Astrocyte (in vitro differentiated cells and primary cell): ENCODE data around the gene MET. TPM values are rescaled to one million over a fixed set of nuclear protein-coding genes. Genes with fewer than 3 reads are reported as not detected.
A peak's percentile ranks its signal among the peaks of the same experiment; 100 is the strongest.

Experiments
- DNase-seq: peaks from one replicate; pipeline ENCODE4 v3.0.0-alpha.2; 2010; ENCODE audit warnings: low read depth
- FAIRE-seq: peaks from 2 replicates; lab custom pipeline; 2011; peaks lifted over from hg19 to GRCh38; lab: Jason Lieb, UNC
- H2AFZ ChIP-seq: 2 replicates; pipeline ENCODE4 v1.6.0; 2012; ENCODE audit warnings: low read depth, low read length, inconsistent platforms
- H3K27ac ChIP-seq: 2 replicates; pipeline ENCODE4 v1.5.1; 2011; ENCODE audit warnings: low read depth, low read length, inconsistent platforms
- H3K27me3 ChIP-seq: 2 replicates; pipeline ENCODE4 v1.6.0; 2011; ENCODE audit warnings: low read length, inconsistent platforms; ENCODE audit not compliant: insufficient read depth
- H3K36me3 ChIP-seq: 2 replicates; pipeline ENCODE4 v1.5.1; 2011; ENCODE audit warnings: low read length, inconsistent platforms; ENCODE audit not compliant: insufficient read depth
- H3K4me1 ChIP-seq: 2 replicates; pipeline ENCODE4 v1.5.1; 2011; ENCODE audit warnings: low read length, inconsistent platforms; ENCODE audit not compliant: insufficient read depth
- H3K4me2 ChIP-seq: 2 replicates; pipeline ENCODE4 v1.6.0; 2012; ENCODE audit warnings: low read length, inconsistent platforms
- H3K4me3 ChIP-seq: 2 replicates; pipeline ENCODE4 v1.5.1; 2011; ENCODE audit warnings: low read depth, mild to moderate bottlenecking, low read length, inconsistent platforms; ENCODE audit not compliant: insufficient read depth
- H3K79me2 ChIP-seq: 2 replicates; pipeline ENCODE4 v1.6.0; 2012; ENCODE audit warnings: mild to moderate bottlenecking, low read length, inconsistent platforms; ENCODE audit not compliant: insufficient read depth
- H3K9ac ChIP-seq: 2 replicates; pipeline ENCODE4 v1.6.0; 2012; ENCODE audit warnings: mild to moderate bottlenecking, low read length, inconsistent platforms
- H3K9me3 ChIP-seq: 2 replicates; pipeline ENCODE4 v1.5.1; 2012; ENCODE audit warnings: low read depth, mild to moderate bottlenecking, low read length, inconsistent platforms; ENCODE audit not compliant: insufficient read depth
- H4K20me1 ChIP-seq: 2 replicates; pipeline ENCODE4 v1.6.0; 2012; ENCODE audit warnings: low read length, inconsistent platforms; ENCODE audit not compliant: insufficient read depth
- H3K27ac Mint-ChIP-seq: one replicate; pipeline ENCODE4 v1.8.0; 2021; ENCODE audit warnings: mild to moderate bottlenecking, mixed read lengths; ENCODE audit not compliant: unreplicated experiment
- H3K27me3 Mint-ChIP-seq: one replicate; pipeline ENCODE4 v1.8.0; 2021; ENCODE audit warnings: low read depth, mixed read lengths; ENCODE audit not compliant: unreplicated experiment
- H3K36me3 Mint-ChIP-seq: one replicate; pipeline ENCODE4 v1.8.0; 2021; ENCODE audit warnings: low read depth, mixed read lengths; ENCODE audit not compliant: unreplicated experiment
- H3K4me1 Mint-ChIP-seq: one replicate; pipeline ENCODE4 v1.8.0; 2021; ENCODE audit warnings: low read depth, mixed read lengths; ENCODE audit not compliant: unreplicated experiment
- H3K4me3 Mint-ChIP-seq: one replicate; pipeline ENCODE4 v1.8.0; 2021; ENCODE audit warnings: mild to moderate bottlenecking, moderate library complexity, mixed read lengths; ENCODE audit not compliant: unreplicated experiment
- H3K9me3 Mint-ChIP-seq: one replicate; pipeline ENCODE4 v1.8.0; 2021; ENCODE audit warnings: mild to moderate bottlenecking, mixed read lengths; ENCODE audit not compliant: unreplicated experiment
- CTCF ChIP-seq: IDR thresholded peaks from 2 replicates; pipeline ENCODE4 v1.5.1; 2011; ENCODE audit warnings: low read depth, mild to moderate bottlenecking, inconsistent platforms, low read length, moderate library complexity; ENCODE audit not compliant: insufficient read depth
- EZH2 ChIP-seq: IDR thresholded peaks from 2 replicates; pipeline ENCODE4 v1.6.1; 2012; ENCODE audit warnings: mild to moderate bottlenecking, low read length, inconsistent platforms; ENCODE audit not compliant: insufficient read depth
- total RNA-seq: library from RNA; stranded (reverse); gene quantifications from 2 replicates; pipeline ENCODE4 v1.2.1, GENCODE V29; 2021

Gene MET
- total RNA-seq, 1 donor from 2014 or later, result 8.2 TPM

DNA sequence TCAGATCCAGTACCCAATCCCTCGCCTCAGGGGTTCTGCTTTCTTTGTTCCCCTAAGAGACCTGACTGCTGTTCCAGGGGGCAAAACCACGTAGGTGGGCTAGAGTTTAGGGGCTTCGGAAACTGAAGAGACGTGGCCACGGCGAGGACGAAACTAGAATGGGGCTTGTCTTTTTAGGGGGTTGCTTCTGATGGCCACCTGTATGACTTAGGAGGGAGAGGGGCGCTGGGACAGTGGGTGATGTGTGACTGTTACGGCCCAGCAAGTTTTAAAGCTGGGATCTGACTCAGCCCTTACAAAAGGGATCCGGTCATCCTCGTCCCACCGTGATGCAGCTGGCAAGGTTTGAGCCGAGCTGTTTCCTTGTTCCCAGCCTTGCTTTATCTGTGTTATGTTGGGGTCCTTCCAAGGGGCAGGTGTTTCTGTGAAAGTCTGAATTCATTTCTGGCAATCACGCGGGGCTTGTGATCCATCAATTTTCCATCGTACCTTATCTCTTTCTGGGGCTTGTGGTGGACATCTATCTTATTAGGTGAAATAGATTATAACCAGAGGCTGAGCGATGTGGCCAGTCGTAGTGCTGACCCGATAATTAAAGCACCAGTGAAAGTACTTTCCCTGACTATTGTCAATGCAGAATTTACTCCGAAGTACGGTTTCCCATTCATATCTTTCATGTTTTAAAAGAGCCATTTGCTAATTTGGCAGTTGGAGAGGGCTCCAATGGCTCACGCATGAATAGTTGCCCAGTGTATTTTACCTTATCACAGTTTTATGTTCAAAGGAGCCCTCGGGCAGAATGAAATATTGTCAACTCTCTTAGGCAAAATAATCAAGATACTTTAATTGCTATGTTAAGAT is 830 bp downstream of the MET start:
- Histone ChIP-seq H3K27ac (peak overlapping the region; percentile 88), H3K27me3 (no peaks in the 10 kb centered on the region), H3K9me3 (no peaks in the 10 kb centered on the region), H3K9ac (peak overlapping the region; percentile 97), H2AFZ (peak overlapping the region; percentile 87), H3K4me3 (peak overlapping the region; percentile 99), H3K36me3 (no peaks in the 10 kb centered on the region), H3K79me2 (peaks cover 55% of the 10 kb centered on the region), H3K4me2 (peak overlapping the region; percentile 97), H4K20me1 (peaks cover 11% of the 10 kb centered on the region), H3K4me1 (peaks cover 9% of the 10 kb centered on the region)
- peak overlapping the region; percentile 89 for H3K4me3 Mint-ChIP-seq
- FAIRE-seq, result no peak
- H3K36me3 Mint-ChIP-seq, result no peaks in the 10 kb centered on the region
- peaks cover 19% of the 10 kb centered on the region for H3K27me3 Mint-ChIP-seq
- peak; percentile 56 for DNase-seq
- peaks cover 2% of the 10 kb centered on the region for H3K9me3 Mint-ChIP-seq
- no peak for TF ChIP-seq EZH2
- TF ChIP-seq CTCF, result no peak
- peak overlapping the region; percentile 8 for H3K27ac Mint-ChIP-seq
- H3K4me1 Mint-ChIP-seq, result peaks cover 2% of the 10 kb centered on the region

DNA sequence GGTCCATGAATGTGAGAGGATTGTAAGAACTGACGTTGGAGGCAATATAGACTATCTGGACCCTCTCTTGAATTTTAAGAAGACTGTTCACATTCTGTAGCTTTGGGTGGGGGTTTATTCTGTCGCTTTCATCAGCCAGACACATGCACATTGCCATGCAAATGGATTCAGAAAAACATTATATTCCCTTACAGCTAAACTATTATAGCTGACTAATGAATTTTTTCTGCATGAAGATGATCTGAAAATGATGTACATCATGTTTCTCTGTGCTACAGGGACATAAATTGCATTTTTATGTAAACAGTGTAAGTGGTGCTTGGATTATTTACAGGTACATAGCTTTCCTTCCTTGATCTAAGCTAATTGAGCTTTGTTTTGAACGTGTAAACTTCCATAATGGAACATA is 1.5 kb downstream of the MET start:
- FAIRE-seq (peak; percentile 47), DNase-seq (no peak)
- Mint-ChIP-seq H3K36me3 (no peaks in the 10 kb centered on the region), H3K4me3 (peak overlapping the region; percentile 89), H3K27me3 (peaks cover 18% of the 10 kb centered on the region), H3K4me1 (peaks cover 2% of the 10 kb centered on the region), H3K9me3 (peaks cover 2% of the 10 kb centered on the region), H3K27ac (no peak overlapping the region)
- H3K36me3 ChIP-seq, result no peaks in the 10 kb centered on the region
- H3K4me1 ChIP-seq, result peaks cover 9% of the 10 kb centered on the region
- peak overlapping the region; percentile 97 for H3K9ac ChIP-seq
- H3K4me2 ChIP-seq, result peak overlapping the region; percentile 97
- H3K79me2 ChIP-seq, result peaks cover 61% of the 10 kb centered on the region
- H3K27me3 ChIP-seq, result no peaks in the 10 kb centered on the region
- H3K27ac ChIP-seq, result peak overlapping the region; percentile 88
- H3K4me3 ChIP-seq, result peak overlapping the region; percentile 99
- H4K20me1 ChIP-seq, result peaks cover 11% of the 10 kb centered on the region
- TF ChIP-seq CTCF (no peak), EZH2 (no peak)
- H3K9me3 ChIP-seq, result no peaks in the 10 kb centered on the region
- no peak overlapping the region for H2AFZ ChIP-seq
